Upper lobe of right lung (tissue), 1 donor: Measurements from ENCODE around the gene MYLK4. TPM values are rescaled to one million over a fixed set of nuclear protein-coding genes. Genes with fewer than 3 reads are reported as not detected.

ENCODE experiments used
- ATAC-seq: fragments of 200-7000 bp; cut with Tn5 transposase; one replicate; pipeline ENCODE4 v1.9.1; 2020; ENCODE audit warnings: mild to moderate bottlenecking, moderate library complexity
- DNase-seq: peaks from one replicate; pipeline ENCODE4 v3.0.0-alpha.2; 2020
- H3K27ac ChIP-seq: fragments of 200-600 bp; one replicate; pipeline ENCODE4 v1.8.0; 2022
- H3K27me3 ChIP-seq: fragments of 200-600 bp; one replicate; pipeline ENCODE4 v1.8.0; 2022; ENCODE audit warnings: mild to moderate bottlenecking
- H3K36me3 ChIP-seq: fragments of 200-600 bp; one replicate; pipeline ENCODE4 v1.8.0; 2022
- H3K4me1 ChIP-seq: fragments of 200-600 bp; one replicate; pipeline ENCODE4 v1.8.0; 2022
- H3K4me3 ChIP-seq: fragments of 200-600 bp; one replicate; pipeline ENCODE4 v1.8.0; 2022; ENCODE audit warnings: mild to moderate bottlenecking
- H3K9me3 ChIP-seq: fragments of 200-600 bp; one replicate; pipeline ENCODE4 v1.8.0; 2022
- CTCF ChIP-seq: fragments of 200-600 bp; IDR thresholded peaks from one replicate; pipeline ENCODE4 v1.8.0; 2022; ENCODE audit warnings: antibody characterized with exemption
- intact Hi-C: fragments of 100-400 bp; cut with DNase I; formaldehyde crosslinking; loops from one replicate; pipeline ENCODE4 v1.11.0; 2022
- total RNA-seq: library from RNA; stranded (reverse); fragmentation: NEBNext Ultra II Directional; extraction: Animal tissue kit (Norgen Biotek cat#: 25700); gene quantifications from one replicate; pipeline ENCODE4 v1.2.1, GENCODE V29; 2021
- donor health status: DM: no; HTN: yes; CAD: no; lungs with severe emphysema.

The MYLK4 gene
- total RNA-seq, 1 donor from 2014 or later, result 0.84 TPM

- H3K27ac ChIP-seq, result no peak overlapping the region
These were observed 133.9 kb downstream of the MYLK4 start for GRCh38 chr6:2616811-2617210.

DNA sequence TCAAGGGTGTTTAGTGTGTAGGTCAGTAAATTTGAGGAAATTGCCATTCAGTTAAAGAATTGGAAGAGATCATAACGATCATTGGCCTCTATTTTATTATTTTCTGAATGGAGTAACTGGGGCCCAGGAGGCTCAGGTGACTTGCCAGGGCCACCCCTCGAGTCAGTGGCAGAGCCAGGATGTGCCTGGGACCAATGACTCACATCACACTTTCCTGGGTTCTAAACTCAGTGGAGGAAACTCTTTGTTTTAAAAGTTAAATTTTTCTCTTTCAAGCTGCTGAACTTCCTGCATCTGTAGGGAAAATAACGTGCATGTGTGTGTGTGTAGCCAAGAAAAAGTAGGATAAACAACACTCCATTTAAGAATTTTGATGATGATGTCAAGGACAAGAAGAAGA is 135.5 kb downstream of the MYLK4 start:
- ATAC-seq (no peak), DNase-seq (no peak)
- TF ChIP-seq CTCF, result no peak
- no peak overlapping the region for H3K4me3 ChIP-seq
- no peaks in the 10 kb centered on the region for H3K4me1 ChIP-seq
- no peaks in the 10 kb centered on the region for H3K36me3 ChIP-seq
- no peaks in the 10 kb centered on the region for H3K9me3 ChIP-seq
- H3K27me3 ChIP-seq, result no peaks in the 10 kb centered on the region
- no peak overlapping the region for H3K27ac ChIP-seq
- intact Hi-C loops, result no loop called here

More at GRCh38 chr6:2616811-2617210, 133.9 kb downstream of the MYLK4 start:
- Histone ChIP-seq H3K27me3 (no peaks in the 10 kb centered on the region), H3K36me3 (no peaks in the 10 kb centered on the region), H3K4me3 (no peak overlapping the region), H3K4me1 (no peaks in the 10 kb centered on the region), H3K9me3 (no peaks in the 10 kb centered on the region)
- ATAC-seq (no peak), DNase-seq (no peak)
- intact Hi-C loops, result no loop called here
- no peak for TF ChIP-seq CTCF

- H3K27ac ChIP-seq, result no peak overlapping the region
- no peak for DNase-seq
- intact Hi-C loops, result no loop called here
These were observed 135.9 kb downstream of the MYLK4 start for GRCh38 chr6:2614846-2615245.

GRCh38 chr6:2614155-2614554 is 136.6 kb downstream of the MYLK4 start:
- no peaks in the 10 kb centered on the region for H3K9me3 ChIP-seq
- no peaks in the 10 kb centered on the region for H3K27me3 ChIP-seq
- H3K4me3 ChIP-seq, result no peak overlapping the region
- H3K27ac ChIP-seq, result no peak overlapping the region
- no peaks in the 10 kb centered on the region for H3K4me1 ChIP-seq
- intact Hi-C loops, result no loop called here
- ATAC-seq (no peak), DNase-seq (no peak)
- no peak for TF ChIP-seq CTCF
- no peaks in the 10 kb centered on the region for H3K36me3 ChIP-seq

More at GRCh38 chr6:2614846-2615245, 135.9 kb downstream of the MYLK4 start:
- Histone ChIP-seq H3K9me3 (no peaks in the 10 kb centered on the region), H3K27me3 (no peaks in the 10 kb centered on the region), H3K4me3 (no peak overlapping the region), H3K4me1 (no peaks in the 10 kb centered on the region), H3K36me3 (no peaks in the 10 kb centered on the region)
- ATAC-seq, result no peak
- TF ChIP-seq CTCF, result no peak

Other genes with a start within 250 kb of the MYLK4 start
- gene WRNIP1, start 14.5 kb upstream of the MYLK4 start, total RNA-seq, result 42.9 TPM
- 101 TPM for gene SERPINB1, start 90.9 kb upstream of the MYLK4 start, total RNA-seq
- 12.4 TPM for gene SERPINB9, start 152.4 kb upstream of the MYLK4 start, total RNA-seq
- 157 TPM for gene SERPINB6, start 220.6 kb upstream of the MYLK4 start, total RNA-seq
- 20.6 TPM for gene NQO2, start 249.0 kb upstream of the MYLK4 start, total RNA-seq